Measurements from ENCODE around the gene ZNF23. TPM values are rescaled to one million over a fixed set of nuclear protein-coding genes. Genes with fewer than 3 reads are reported as not detected.

Gene ZNF23
- total RNA-seq, 1 experiment from 2014 or later = 8.9 TPM

Other genes starting within 250 kb of the ZNF23 start
- gene HYDIN, start 231.5 kb downstream of the ZNF23 start, total RNA-seq (2014; rRNA removed; shearing (Covaris generic); ENCODE audit: low replicate concordance) = not detected in 2 replicates
- 14.6 and 44.5 TPM in 2 replicates for gene CMTR2, start 172.8 kb downstream of the ZNF23 start, total RNA-seq (2014; rRNA removed; shearing (Covaris generic); ENCODE audit: low replicate concordance)
- gene CALB2, start 103.5 kb downstream of the ZNF23 start, total RNA-seq (2014; rRNA removed; shearing (Covaris generic); ENCODE audit: low replicate concordance) = not detected in 2 replicates
- not detected in 2 replicates for gene TLE7, start 20.2 kb downstream of the ZNF23 start, total RNA-seq (2014; rRNA removed; shearing (Covaris generic); ENCODE audit: low replicate concordance)
- gene ZNF19, start 27.1 kb upstream of the ZNF23 start, total RNA-seq (2014; rRNA removed; shearing (Covaris generic); ENCODE audit: low replicate concordance) = 5.7 and 6.6 TPM in 2 replicates
- gene CHST4, start 64.2 kb upstream of the ZNF23 start, total RNA-seq (2014; rRNA removed; shearing (Covaris generic); ENCODE audit: low replicate concordance) = 0.22 TPM in 2 replicates
- not detected in 2 replicates for gene TAT, start 114.8 kb upstream of the ZNF23 start, total RNA-seq (2014; rRNA removed; shearing (Covaris generic); ENCODE audit: low replicate concordance)
- not detected in 2 replicates for gene MARVELD3, start 163.9 kb upstream of the ZNF23 start, total RNA-seq (2014; rRNA removed; shearing (Covaris generic); ENCODE audit: low replicate concordance)